ENCODE measurements around the gene AOPEP.

The AOPEP gene

DNA sequence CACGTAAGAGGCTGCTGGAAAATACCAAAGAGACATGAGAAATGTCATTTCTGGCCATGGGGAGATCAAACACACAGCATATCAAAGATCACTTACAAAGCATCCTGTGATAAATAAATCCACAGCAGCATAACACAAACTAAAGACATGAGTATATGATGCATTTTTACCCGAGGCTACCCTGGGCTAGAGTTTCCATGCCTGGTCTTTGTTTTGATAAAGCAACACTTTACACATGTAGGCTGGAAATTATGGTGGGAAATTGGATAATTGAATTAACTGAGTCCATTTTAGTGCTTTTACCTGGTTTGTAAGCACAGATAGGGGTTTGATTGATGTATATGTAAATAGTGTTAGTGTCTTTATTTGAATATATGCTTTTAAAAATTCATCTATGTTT lies 288.4 kb downstream of the AOPEP start:
- no peaks in the 10 kb centered on the region for H3K4me1 ChIP-seq (ENCODE audit: control insufficient read depth, low read length)
- H3K79me2 ChIP-seq (ENCODE audit: control insufficient read depth, low read length), result no peaks in the 10 kb centered on the region
- H3F3A ChIP-seq (ENCODE audit: control insufficient read depth, insufficient read depth), result no peaks in the 10 kb centered on the region

DNA sequence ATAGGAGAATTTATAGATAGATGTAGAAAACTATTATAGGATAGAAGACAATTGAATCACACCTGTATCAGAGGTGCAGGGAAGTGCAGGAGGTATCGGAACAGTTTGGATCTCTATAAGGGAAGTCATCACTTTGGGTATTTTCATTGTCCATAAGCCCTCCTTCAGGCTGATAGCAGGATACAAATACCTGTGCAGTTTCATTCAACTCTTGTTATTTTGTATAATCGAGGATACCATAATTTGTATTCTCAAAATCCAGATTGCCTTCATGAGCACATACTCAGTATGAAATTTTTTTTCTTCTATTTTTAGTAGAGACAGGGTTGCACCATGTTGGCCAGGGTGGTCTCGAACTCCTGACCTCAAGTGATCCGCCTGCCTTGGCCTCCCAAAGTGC lies 289.1 kb downstream of the AOPEP start:
- Histone ChIP-seq H3K4me2 (ENCODE audit: low read length) (no peak overlapping the region), H3K4me3 (ENCODE audit: low read length) (no peak overlapping the region), H3K9me3 (ENCODE audit: control insufficient read depth, insufficient read depth, low read length) (no peaks in the 10 kb centered on the region), H3K27ac (ENCODE audit: low read depth, low read length) (no peak overlapping the region), H3K36me3 (ENCODE audit: control insufficient read depth, low read length) (no peaks in the 10 kb centered on the region), H3F3A (ENCODE audit: control insufficient read depth, insufficient read depth) (no peaks in the 10 kb centered on the region), H3K4me1 (ENCODE audit: control insufficient read depth, low read length) (no peaks in the 10 kb centered on the region), H3K9me2 (replicated peaks; ENCODE audit: control insufficient read depth, low read length) (no peaks in the 10 kb centered on the region), H4K20me1 (ENCODE audit: control insufficient read depth, insufficient read depth, low read depth, low read length) (no peaks in the 10 kb centered on the region), H3K79me2 (ENCODE audit: control insufficient read depth, low read length) (no peaks in the 10 kb centered on the region), H3K27me3 (ENCODE audit: control insufficient read depth, low read length) (no peaks in the 10 kb centered on the region)
- no peak for TF ChIP-seq EZH2phosphoT487 (IDR thresholded peaks at IDR 0.05; ENCODE audit: borderline replicate concordance, low read length)
- TF ChIP-seq, protein P1, sequence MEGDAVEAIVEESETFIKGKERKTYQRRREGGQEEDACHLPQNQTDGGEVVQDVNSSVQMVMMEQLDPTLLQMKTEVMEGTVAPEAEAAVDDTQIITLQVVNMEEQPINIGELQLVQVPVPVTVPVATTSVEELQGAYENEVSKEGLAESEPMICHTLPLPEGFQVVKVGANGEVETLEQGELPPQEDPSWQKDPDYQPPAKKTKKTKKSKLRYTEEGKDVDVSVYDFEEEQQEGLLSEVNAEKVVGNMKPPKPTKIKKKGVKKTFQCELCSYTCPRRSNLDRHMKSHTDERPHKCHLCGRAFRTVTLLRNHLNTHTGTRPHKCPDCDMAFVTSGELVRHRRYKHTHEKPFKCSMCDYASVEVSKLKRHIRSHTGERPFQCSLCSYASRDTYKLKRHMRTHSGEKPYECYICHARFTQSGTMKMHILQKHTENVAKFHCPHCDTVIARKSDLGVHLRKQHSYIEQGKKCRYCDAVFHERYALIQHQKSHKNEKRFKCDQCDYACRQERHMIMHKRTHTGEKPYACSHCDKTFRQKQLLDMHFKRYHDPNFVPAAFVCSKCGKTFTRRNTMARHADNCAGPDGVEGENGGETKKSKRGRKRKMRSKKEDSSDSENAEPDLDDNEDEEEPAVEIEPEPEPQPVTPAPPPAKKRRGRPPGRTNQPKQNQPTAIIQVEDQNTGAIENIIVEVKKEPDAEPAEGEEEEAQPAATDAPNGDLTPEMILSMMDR (IDR thresholded peaks at IDR 0.05; ENCODE audit: low read depth, low read length, poor library complexity, severe bottlenecking), result no peak

More for the DNA sequence above, 288.4 kb downstream of the AOPEP start:
- Histone ChIP-seq H4K20me1 (ENCODE audit: control insufficient read depth, insufficient read depth, low read depth, low read length) (no peaks in the 10 kb centered on the region), H3K27ac (ENCODE audit: low read depth, low read length) (no peak overlapping the region), H3K9me2 (replicated peaks; ENCODE audit: control insufficient read depth, low read length) (no peaks in the 10 kb centered on the region), H3K4me2 (ENCODE audit: low read length) (no peak overlapping the region), H3K27me3 (ENCODE audit: control insufficient read depth, low read length) (no peaks in the 10 kb centered on the region), H3K4me3 (ENCODE audit: low read length) (no peak overlapping the region), H3K9me3 (ENCODE audit: control insufficient read depth, insufficient read depth, low read length) (no peaks in the 10 kb centered on the region), H3K36me3 (ENCODE audit: control insufficient read depth, low read length) (no peaks in the 10 kb centered on the region)
- no peak for TF ChIP-seq EZH2phosphoT487 (IDR thresholded peaks at IDR 0.05; ENCODE audit: borderline replicate concordance, low read length)
- TF ChIP-seq, protein P1 (IDR thresholded peaks at IDR 0.05; ENCODE audit: low read depth, low read length, poor library complexity, severe bottlenecking), result no peak

DNA sequence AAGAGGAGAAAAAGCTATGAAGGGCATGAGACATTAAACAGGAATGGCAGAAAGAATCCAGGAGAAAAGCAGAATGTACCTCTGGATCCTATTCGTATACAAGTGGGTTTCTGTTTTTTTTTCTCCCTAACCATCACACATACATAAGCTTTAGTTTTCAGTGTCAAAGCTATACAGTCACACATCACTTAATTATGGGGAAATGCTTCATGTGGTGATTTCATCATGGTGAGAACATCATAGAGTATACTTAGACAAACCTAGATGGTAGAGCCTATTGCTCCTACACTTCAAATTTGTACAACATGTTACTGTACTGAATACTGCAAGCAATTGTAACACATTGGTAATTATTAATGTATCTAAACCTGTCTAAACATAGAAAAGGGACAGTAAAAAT lies 290.6 kb downstream of the AOPEP start:
- Histone ChIP-seq H3K36me3 (ENCODE audit: control insufficient read depth, low read length) (no peaks in the 10 kb centered on the region), H3K9me2 (replicated peaks; ENCODE audit: control insufficient read depth, low read length) (no peaks in the 10 kb centered on the region), H3K27me3 (ENCODE audit: control insufficient read depth, low read length) (no peaks in the 10 kb centered on the region), H3F3A (ENCODE audit: control insufficient read depth, insufficient read depth) (no peaks in the 10 kb centered on the region), H4K20me1 (ENCODE audit: control insufficient read depth, insufficient read depth, low read depth, low read length) (no peaks in the 10 kb centered on the region), H3K9me3 (ENCODE audit: control insufficient read depth, insufficient read depth, low read length) (no peaks in the 10 kb centered on the region), H3K4me1 (ENCODE audit: control insufficient read depth, low read length) (no peaks in the 10 kb centered on the region), H3K4me3 (ENCODE audit: low read length) (no peak overlapping the region), H3K4me2 (ENCODE audit: low read length) (no peak overlapping the region), H3K79me2 (ENCODE audit: control insufficient read depth, low read length) (no peaks in the 10 kb centered on the region), H3K27ac (ENCODE audit: low read depth, low read length) (no peak overlapping the region)
- TF ChIP-seq EZH2phosphoT487 (IDR thresholded peaks at IDR 0.05; ENCODE audit: borderline replicate concordance, low read length), result no peak
- TF ChIP-seq, protein P1 (IDR thresholded peaks at IDR 0.05; ENCODE audit: low read depth, low read length, poor library complexity, severe bottlenecking), result no peak

DNA sequence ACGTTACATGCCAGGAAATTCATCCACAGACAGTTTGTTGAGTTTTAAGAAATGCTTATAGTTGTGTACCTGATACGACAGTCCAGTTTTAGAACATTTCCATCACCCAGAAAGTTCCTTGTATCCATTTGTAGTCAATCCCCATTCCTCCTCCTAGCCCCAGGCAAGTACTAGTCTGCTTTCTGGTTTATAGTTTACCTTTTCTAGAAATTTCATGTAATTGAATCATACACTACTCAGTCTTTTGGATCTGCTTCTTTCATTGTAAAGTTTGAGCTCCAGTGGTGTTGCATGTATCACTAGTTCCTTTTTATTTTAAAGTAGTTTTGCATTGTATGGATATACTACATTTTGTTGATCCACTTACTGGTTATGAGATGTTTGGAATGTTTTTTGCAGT lies 291.2 kb downstream of the AOPEP start:
- H3K4me3 ChIP-seq (ENCODE audit: low read length), result no peak overlapping the region
- TF ChIP-seq, protein P1 (IDR thresholded peaks at IDR 0.05; ENCODE audit: low read depth, low read length, poor library complexity, severe bottlenecking), result no peak
- no peak for TF ChIP-seq EZH2phosphoT487 (IDR thresholded peaks at IDR 0.05; ENCODE audit: borderline replicate concordance, low read length)
- H3K9me3 ChIP-seq (ENCODE audit: control insufficient read depth, insufficient read depth, low read length), result no peaks in the 10 kb centered on the region
- no peak overlapping the region for H3K4me2 ChIP-seq (ENCODE audit: low read length)
- no peaks in the 10 kb centered on the region for H3K36me3 ChIP-seq (ENCODE audit: control insufficient read depth, low read length)
- no peaks in the 10 kb centered on the region for H3K79me2 ChIP-seq (ENCODE audit: control insufficient read depth, low read length)
- no peak overlapping the region for H3K27ac ChIP-seq (ENCODE audit: low read depth, low read length)
- H4K20me1 ChIP-seq (ENCODE audit: control insufficient read depth, insufficient read depth, low read depth, low read length), result no peaks in the 10 kb centered on the region
- H3K27me3 ChIP-seq (ENCODE audit: control insufficient read depth, low read length), result no peaks in the 10 kb centered on the region
- H3K9me2 ChIP-seq (replicated peaks; ENCODE audit: control insufficient read depth, low read length), result no peaks in the 10 kb centered on the region
- no peaks in the 10 kb centered on the region for H3F3A ChIP-seq (ENCODE audit: control insufficient read depth, insufficient read depth)
- H3K4me1 ChIP-seq (ENCODE audit: control insufficient read depth, low read length), result no peaks in the 10 kb centered on the region

Data from DOHH2 (cell line).